Left cardiac atrium (tissue), 4 donors: ENCODE data around the gene ENO2. TPM values are rescaled to one million over a fixed set of nuclear protein-coding genes. Genes with fewer than 3 reads are reported as not detected.
A peak's percentile ranks its signal among the peaks of the same experiment; 100 is the strongest.
"Not testable (repeated sequence)": the region's sequence is repeated elsewhere in the genome, so short reads cannot be mapped to it uniquely, and the experiment has no call there.

Experiments
- ATAC-seq, 2 donors: fragments of 200-7000 bp; cut with Tn5 transposase; one replicate each; pipeline ENCODE4 v1.9.1; 2020; ENCODE audit warnings: mild to moderate bottlenecking in 2 of 2, moderate library complexity in 2 of 2
- DNase-seq: peaks from one replicate; pipeline ENCODE4 v3.0.0-alpha.2; 2020
- intact Hi-C, 2 donors: fragments of 100-400 bp; cut with DNase I; formaldehyde crosslinking; loops; one replicate each; pipeline versions ENCODE4 v1.14.1 to v1.15.1; 2022 to 2023
- long read RNA-seq: library from polyadenylated mRNA; unstranded; transcript quantifications from one replicate; pipeline ENCODE4 v2.0.0, GENCODE V29; 2021
- total RNA-seq, 2 donors: library from RNA; stranded (reverse); fragmentation: NEBNext Ultra II Directional; extraction: Animal tissue kit (Norgen Biotek cat#: 25700); gene quantifications; one replicate each; pipeline ENCODE4 v1.2.1, GENCODE V29; 2021
- donor health status: DM: no; HTN: yes; CAD: no.
- donor health status: DM: no; HTN: yes; CAD: no; lungs with severe emphysema.
- donor health status: DM: yes; HTN: yes; CAD: no.
- donor health status: Dilated cardiomyopathy.

ENO2 gene
- 10 to 100 TPM; 12.8 to 24.9 TPM for total RNA-seq
- long read RNA-seq, transcript ENO2-211 (12 exons, 2,549 nt), result minor isoform, 5 of 46 reads
- long read RNA-seq, transcript ENO2-201 (12 exons, 2,423 nt), result major isoform, 37 of 46 reads
- long read RNA-seq, partial matches to known transcripts, result 2 of 46 reads
- long read RNA-seq, other reads (novel, unspliced or antisense), result 2 of 46 reads

GRCh38 chr12:6914246-6914946, at the start of gene ENO2:
Gene ENO2 (plus strand): TSS chr12:6914580. CDS start chr12:6915833, 1,253 bp downstream.
- peak; percentile 93 to 95 for ATAC-seq
- intact Hi-C loops, result no loop called here

GRCh38 chr12:6865307-6865706, 49.1 kb upstream of the ENO2 start:
- DNase-seq, ATAC-seq, intact Hi-C loops: not testable (repeated sequence)

More at GRCh38 chr12:6914246-6914946, at the start of gene ENO2:
- peak; percentile 87 for DNase-seq

GRCh38 chr12:6866163-6866919, 48.0 kb upstream of the ENO2 start:
- no peak for ATAC-seq
- DNase-seq, result no peak
- intact Hi-C loops, result no loop called here

GRCh38 chr12:6866920-6867412, 47.4 kb upstream of the ENO2 start:
- intact Hi-C loops, result no loop called here
- DNase-seq, result no peak
- peak; percentile 5 to 23 for ATAC-seq

- intact Hi-C loops, result no loop called here
- peak; percentile 88 for DNase-seq
- ATAC-seq, result peak; percentile 87 to 92
Observed at GRCh38 chr12:6867413-6868210, 46.8 kb upstream of the ENO2 start, which contains the start of gene TPI1. Gene TPI1 (plus strand): TSS chr12:6867531. CDS start chr12:6867567, 36 bp downstream.

GRCh38 chr12:6868211-6869048, 46.0 kb upstream of the ENO2 start:
- ATAC-seq (peak in 1 of 2 donors; percentile 1), DNase-seq (no peak)
- intact Hi-C loops, result no loop called here

GRCh38 chr12:6869049-6870021, 45.0 kb upstream of the ENO2 start:
- intact Hi-C loops, result no loop called here
- DNase-seq, result peak; percentile 75
- ATAC-seq, result no peak

- DNase-seq, ATAC-seq, intact Hi-C loops: not testable (repeated sequence)
Observed at GRCh38 chr12:6870304-6870703, 44.1 kb upstream of the ENO2 start.

- ATAC-seq (no peak), DNase-seq (peak; percentile 40)
- intact Hi-C loops, result no loop called here
Observed at GRCh38 chr12:6871052-6871957, 43.1 kb upstream of the ENO2 start.

GRCh38 chr12:6872073-6873048, 42.0 kb upstream of the ENO2 start:
- ATAC-seq (peak; percentile 72 to 76), DNase-seq (peak; percentile 85)
- intact Hi-C loops, result loop anchor here in 1 of 2 donors (2.0 kb wide), 1 partner anchor 18 kb away; no protein-coding TSS in a partner anchor

GRCh38 chr12:6873094-6874014, 41.0 kb upstream of the ENO2 start, which contains the start of gene SPSB2:
Gene SPSB2 (minus strand): TSS chr12:6873303. CDS start chr12:6872901, 402 bp downstream.
- DNase-seq (peak; percentile 99), ATAC-seq (peak; percentile 94 to 96)
- intact Hi-C loops, result loop anchor here in 1 of 2 donors (2.0 kb wide), 1 partner anchor 17 kb away; no protein-coding TSS in a partner anchor

- DNase-seq, intact Hi-C loops, ATAC-seq: not testable (repeated sequence)
Observed at GRCh38 chr12:6874015-6874368, 40.4 kb upstream of the ENO2 start.

- ATAC-seq, DNase-seq, intact Hi-C loops: not testable (repeated sequence)
Observed at GRCh38 chr12:6879824-6880223, 34.6 kb upstream of the ENO2 start.
